Measurements from ENCODE around the gene CYTH1.

Gene CYTH1

GRCh38 chr17:78669256-78669974, 112.7 kb downstream of the CYTH1 start:
- DNase-seq: no peak

DNA sequence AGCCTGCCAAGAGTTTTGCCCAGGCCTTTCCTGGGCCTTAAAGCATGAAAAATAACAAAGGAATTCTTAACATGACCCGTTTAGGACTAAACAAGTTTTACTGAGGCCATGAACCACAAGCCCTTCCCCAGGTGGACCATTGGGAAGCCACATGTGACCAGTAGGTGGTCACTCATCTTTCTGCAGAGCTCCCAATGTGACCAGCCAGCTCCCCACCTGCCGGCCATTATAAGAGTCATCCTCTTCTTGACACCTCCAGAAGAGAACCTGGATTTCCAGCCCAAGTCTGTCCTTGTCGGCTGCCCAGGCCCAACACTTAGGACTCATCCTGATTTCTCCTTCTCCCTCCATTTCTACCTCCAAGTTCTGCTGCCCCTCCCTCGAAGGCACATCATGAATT, 113.2 kb downstream of the CYTH1 start:
- DNase-seq: no peak

DNA sequence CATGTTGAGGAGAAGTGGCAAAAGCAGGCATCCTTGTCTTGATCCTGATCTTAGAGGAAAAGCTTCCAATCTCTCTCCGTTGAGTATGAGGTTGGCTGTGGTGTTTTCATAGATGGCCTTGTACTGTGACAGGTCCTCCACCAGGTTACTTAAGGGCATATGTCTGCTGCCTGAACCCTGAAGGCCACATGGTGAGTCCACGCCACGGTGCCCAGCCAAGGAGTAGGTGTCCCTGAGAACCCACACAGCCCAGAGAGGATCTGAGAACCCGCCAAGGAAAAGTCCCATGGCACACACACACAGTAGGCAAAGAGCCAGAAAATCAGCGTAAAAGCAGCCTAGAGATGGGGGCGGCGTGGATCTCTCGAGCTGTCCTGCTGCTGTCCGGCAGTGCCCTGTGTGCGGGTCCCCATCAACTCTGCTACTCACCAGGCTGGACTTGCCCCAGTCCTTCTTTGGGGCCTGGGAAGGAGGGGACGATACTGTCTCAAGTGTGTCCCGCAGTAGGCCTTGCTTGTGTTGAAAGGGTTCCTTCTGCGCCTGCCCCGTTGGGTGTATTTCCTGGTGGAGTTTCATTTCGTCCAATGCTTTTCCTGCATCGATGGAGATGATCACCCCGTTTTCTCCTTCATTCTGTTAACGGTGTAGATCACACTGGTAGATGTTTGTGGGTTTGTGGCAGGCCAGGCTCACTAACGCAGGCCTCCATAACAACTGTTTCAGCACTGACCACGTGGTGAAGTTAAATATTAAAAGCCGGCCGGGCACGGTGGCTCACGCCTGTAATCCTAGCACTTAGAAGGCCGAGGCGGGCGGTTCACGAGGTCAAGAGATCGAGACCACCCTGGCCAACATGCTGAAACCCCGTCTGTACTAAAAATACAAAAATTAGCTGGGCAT, 114.1 kb downstream of the CYTH1 start:
- no peak for DNase-seq

- DNase-seq: no peak
Observed at GRCh38 chr17:78667091-78667490, 115.0 kb downstream of the CYTH1 start.

DNA sequence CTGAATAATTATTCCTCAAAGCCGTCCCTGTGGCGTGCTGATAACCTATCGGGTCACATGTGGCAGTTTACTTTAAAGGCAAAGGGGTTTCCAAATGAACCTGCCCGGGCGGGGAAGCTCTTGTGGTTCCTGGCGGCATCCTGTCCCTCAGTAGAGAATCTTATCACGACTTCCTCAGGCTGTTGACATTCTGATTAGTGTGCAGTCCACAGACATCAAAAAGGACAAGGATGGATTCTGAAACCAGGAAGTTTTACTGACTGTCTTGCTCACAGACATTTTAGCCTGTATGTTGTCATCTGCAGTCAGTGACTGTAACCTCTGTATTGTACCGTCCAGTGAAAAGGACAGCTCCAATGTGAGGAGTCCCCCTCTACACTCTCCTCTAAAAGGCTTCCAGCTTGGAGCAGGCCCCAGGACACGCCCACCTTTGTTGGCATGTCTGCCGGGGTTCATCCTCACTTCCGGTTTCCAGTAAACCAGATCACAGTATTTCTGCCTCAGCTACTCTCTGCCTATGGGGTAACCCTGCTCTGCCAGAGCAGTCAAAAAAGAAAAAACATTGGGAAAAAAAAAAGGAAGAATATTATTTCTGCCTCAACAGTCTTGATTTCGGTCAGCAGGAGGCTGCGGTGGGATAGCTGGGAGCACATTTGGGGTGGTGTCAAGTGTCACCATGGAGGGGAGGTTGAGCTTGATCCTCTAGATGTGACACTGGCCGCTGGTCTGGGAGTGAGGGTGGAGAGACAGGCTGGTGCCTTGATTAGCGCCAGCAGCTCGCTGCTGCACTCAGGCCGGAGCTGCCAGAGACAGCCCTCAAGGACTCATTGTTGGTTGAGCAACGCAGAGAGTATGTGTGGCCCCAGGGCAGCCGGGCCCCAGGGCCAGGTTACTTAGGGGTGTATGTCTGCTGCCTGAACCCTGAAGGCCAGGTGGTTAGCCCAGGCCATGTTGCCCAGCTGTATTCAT, 115.8 kb downstream of the CYTH1 start:
- DNase-seq: peak in 5 of 6 experiments; percentile 13 to 67 (median 57)

DNA sequence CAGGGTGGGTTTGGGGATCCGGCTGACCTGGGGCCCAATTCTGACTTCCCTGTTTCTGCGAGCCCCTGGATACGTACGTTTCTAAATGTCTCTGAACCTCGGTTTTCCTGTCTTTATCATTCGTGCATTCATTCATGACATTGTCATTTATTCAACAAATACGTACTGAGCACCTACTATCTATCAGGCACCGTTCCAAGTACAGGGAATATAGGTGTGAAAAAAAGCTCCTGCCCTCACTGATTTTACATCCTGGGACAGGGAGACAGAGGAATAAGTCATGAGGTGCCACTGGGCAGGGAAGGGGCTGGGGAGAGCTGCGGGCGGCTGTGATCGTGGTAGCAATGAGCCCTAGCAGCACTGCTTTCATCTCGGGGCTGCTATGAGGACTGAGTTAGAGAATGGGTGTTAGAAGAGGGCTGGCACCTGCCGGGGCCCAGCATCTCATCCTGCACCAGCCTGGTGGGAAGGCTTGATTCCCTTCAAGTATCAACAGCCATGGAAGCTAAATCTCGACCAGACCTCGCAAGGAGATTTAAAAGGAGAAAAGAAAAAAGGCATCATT, 116.6 kb downstream of the CYTH1 start:
- DNase-seq: peak in 3 of 6 experiments; percentile 18 to 54 (median 52)

GRCh38 chr17:78664476-78665386, 117.3 kb downstream of the CYTH1 start:
- DNase-seq: no peak

DNA sequence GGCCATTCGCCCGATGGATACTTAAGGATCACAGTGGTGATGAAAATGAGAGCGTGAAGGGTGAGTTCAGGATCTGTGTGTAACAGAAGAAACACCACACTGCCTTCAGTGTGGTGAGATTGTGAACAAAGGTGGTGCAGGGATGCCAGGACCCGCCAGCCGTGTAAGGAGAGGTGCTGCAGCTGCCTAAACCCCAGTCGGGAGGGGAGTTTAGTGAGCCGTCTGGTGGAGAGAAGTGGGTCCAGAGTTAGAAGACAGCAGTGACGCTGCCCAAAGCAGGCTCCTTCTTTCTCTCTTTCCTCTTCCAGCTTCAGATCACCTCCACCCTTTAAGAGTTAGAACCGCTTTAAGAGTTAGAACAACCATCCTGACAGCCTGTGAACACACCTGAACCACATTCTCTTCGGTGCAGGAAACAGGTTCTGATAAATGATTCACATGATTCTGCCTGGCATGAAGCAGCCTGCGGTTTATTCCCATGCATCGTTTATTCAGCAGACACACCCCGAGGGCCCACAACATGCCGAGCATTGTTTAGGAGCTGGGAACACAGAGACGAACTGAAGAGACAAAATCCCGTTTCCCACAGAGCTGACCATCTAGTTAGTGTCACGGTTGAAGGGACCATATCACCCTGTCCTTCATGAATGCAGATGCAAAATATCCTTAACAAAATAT, 120.8 kb downstream of the CYTH1 start:
- no peak for DNase-seq

DNA sequence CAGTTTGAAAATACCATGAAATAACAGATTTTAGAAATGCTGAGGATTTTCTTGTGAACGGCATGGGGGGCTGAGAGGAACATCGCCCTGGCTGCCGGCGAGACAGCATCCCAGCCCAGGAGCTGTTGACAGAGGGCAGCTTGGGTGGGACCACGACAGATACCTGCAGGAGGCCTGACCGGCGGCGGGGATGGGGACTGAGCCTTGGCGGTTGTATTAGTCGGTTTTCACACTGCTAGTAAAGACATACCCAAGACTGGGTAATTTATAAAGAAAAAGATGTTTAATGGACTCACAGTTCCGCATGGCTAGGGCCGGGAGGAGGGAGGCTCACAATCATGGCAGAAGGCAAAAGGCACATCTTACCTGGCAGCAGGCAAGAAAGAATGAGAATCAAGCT, 122.5 kb downstream of the CYTH1 start:
- no peak for DNase-seq

- DNase-seq: no peak
Observed at GRCh38 chr17:78658281-78658785, 123.7 kb downstream of the CYTH1 start.

- no peak for DNase-seq
Observed at GRCh38 chr17:78655251-78655940, 126.7 kb downstream of the CYTH1 start.

GRCh38 chr17:78654325-78654724, 127.7 kb downstream of the CYTH1 start:
- no peak for DNase-seq

DNA sequence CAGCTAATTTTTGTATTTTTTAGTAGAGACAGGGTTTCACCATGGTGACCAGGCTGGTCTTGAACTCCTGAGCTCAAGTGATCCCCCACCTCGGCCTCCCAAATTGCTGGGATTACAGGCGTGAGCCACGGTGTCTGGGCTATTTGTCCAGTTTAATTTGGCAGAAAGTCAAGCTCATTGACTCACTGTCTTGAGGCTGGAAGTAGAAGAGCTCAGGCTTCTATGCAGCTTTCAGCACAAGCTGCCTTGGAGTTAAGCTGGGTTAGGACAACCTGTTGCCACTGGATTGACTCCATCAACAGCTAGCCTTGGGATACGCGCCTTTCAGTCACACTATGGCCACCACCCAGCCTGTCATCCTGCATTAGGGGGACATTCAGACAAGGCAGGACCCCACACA, 128.7 kb downstream of the CYTH1 start:
- DNase-seq: no peak

DNA sequence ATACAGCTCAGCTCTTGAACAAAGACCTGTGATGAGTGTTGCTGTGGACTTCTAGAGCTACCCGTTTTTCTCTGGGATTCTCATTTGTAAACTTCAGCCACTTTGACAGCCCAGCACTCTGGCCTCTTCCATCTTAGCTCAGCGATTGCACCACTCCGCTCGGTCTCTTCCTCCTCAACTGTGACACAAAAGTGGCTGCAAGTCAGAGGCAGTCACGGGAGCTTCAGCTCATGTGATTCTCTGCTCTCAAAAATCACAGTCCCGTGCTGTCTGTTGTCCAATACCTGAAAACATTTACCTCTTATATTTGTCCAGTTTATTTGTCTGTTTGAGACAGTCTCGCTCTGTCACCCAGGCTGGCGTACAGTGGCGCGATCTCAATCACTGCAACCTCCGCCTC, 129.2 kb downstream of the CYTH1 start:
- no peak for DNase-seq

DNA sequence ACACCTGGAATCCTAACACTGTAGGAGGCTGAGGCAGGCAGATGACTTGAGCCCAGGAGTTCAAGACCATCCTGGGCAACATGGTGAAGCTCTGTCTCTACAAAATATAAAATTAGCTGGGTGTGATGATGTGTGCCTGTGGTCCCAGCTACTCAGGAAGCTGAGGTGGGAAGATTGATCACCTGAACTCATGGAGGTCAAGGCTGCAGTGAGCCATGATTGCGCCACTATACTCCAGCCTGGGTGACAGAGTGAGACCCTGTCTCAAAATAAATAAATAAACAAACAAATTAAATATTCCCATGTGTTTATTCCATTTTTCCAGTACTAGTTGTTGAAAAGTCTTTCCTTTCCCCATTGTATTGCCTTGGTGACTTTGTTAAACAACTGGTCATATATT, 130.0 kb downstream of the CYTH1 start:
- no peak for DNase-seq

DNA sequence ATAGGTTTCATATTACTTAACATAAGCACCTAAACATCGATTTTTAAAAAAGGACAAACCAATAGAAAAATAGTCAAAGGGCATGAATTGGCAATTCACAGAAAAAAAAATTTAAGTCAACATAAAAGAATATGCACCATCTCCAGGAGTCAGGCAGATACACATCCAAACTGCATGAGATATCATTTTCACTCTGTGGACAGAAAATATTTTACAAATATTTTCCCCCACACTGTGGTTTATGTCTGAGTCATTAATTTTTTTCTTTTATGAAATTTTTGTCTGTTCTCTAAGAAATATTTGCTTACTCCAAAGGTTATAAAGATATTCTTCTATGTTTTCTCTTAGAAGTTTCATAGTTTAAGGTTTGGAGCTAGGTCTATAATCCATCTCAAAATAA, 130.5 kb downstream of the CYTH1 start:
- DNase-seq: no peak

- DNase-seq: no peak
Observed at GRCh38 chr17:78650093-78650715, 131.9 kb downstream of the CYTH1 start.

DNA sequence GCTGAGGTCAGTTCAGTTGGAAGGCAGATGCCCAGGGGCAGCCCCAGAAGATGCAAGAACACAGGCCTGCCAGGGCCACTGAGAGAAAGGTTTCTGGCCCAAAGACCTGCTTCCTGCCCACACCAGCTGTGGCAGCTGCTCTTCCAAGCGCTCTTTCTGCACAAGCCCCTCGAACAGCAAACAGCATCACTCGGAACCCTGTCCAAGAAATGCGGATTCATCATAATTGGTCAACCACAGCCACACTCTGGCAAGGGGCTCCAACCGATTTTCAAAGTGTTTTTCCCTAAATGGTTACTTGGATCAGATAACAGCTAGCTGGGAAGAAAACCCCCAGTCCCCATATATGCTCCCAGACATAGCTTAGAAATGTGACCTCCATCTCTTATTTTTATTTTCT, 133.8 kb downstream of the CYTH1 start:
- no peak for DNase-seq

DNA sequence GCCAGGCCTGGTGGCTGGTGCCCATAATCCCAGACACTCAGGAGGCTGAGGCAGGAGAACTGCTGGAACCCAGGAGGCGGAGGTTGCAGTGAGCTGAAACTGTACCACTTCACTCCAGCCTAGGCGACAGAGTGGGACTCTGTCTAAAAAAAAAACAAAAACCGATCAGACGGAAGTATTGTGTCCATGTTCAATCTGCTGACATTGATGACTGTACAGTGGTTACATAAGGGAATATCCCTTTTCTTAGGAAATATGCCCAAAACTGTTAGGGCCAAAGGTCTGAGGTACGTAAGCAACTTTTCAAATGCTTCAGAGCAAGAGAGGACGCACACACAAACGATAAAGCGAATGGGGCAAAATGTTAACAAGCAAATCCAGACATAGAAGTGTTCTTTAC, 135.0 kb downstream of the CYTH1 start:
- no peak for DNase-seq
